K562 (cell line): ENCODE measurements around the gene CKLF. TPM values are rescaled to one million over a fixed set of nuclear protein-coding genes. Genes with fewer than 3 reads are reported as not detected.

Source experiments
- ATAC-seq: fragments of 200-7000 bp; cut with Tn5 transposase; 3 replicates; pipeline ENCODE4 v1.9.1; 2020; ENCODE audit warnings: moderate library complexity
- BruUV-seq: library from RNA; stranded (reverse); fragments of 400-500 nt; replicated peaks from 2 replicates; lab custom pipeline; 2021; lab: Mats Ljungman, UMichigan
- CTCF ChIA-PET: fragments of 300-600 bp; formaldehyde crosslinking; extraction: SDS; loops from one replicate; lab custom pipeline; 2021; ENCODE audit warnings: low intra/inter-chr PET ratio; lab: Yijun Ruan, JAX
- POLR2A ChIA-PET: fragments of 300-600, 350-650 bp; sonication (Branson Sonifier 250); formaldehyde crosslinking; extraction: SDS; loops from one replicate; lab custom pipeline; 2021; ENCODE audit warnings: antibody characterized with exemption, inconsistent platforms; lab: Yijun Ruan, JAX
- DNase-seq, 4 experiments: peaks; one replicate each; pipeline versions ENCODE4 v3.0.0 to v3.0.0-alpha.2; 2011 to 2018; ENCODE audit warnings: low spot score in 3 of 4, mixed read lengths in 3 of 4; ENCODE audit errors: extremely low read depth in 1 of 4
- FAIRE-seq: peaks from 2 replicates; lab custom pipeline; 2011; peaks lifted over from hg19 to GRCh38; lab: Jason Lieb, UNC
- H2AFZ ChIP-seq: 2 replicates; pipeline ENCODE4 v1.6.0; 2011; ENCODE audit warnings: low read depth, low read length, control low read depth, inconsistent platforms
- H3K27ac ChIP-seq: fragments of 200-600 bp; 3 replicates; pipeline ENCODE4 v1.8.0; 2011; ENCODE audit warnings: low read depth, mild to moderate bottlenecking, control low read depth, inconsistent platforms, low read length, moderate library complexity, mixed read lengths; ENCODE audit errors: extremely low read depth
- H3K27me3 ChIP-seq, 2 experiments: fragments of 300-600 bp in 1 of 2; 2 replicates in 1 of 2; 3 replicates in 1 of 2; pipeline versions ENCODE4 v1.6.0 to v1.8.0; 2011; ENCODE audit warnings: inconsistent platforms in 2 of 2, low read length in 2 of 2, mild to moderate bottlenecking in 1 of 2, mixed read lengths in 1 of 2, moderate library complexity in 1 of 2; ENCODE audit not compliant: control insufficient read depth in 2 of 2, insufficient read depth in 2 of 2
- H3K36me3 ChIP-seq: fragments of 300-600 bp; 3 replicates; pipeline ENCODE4 v1.8.0; 2011; ENCODE audit warnings: mild to moderate bottlenecking, low read length, inconsistent platforms; ENCODE audit not compliant: control insufficient read depth, insufficient read depth
- H3K4me1 ChIP-seq, 2 experiments: fragments of 200-600 bp in 1 of 2; replicated peaks in 1 of 2; 2 replicates in 1 of 2; 3 replicates in 1 of 2; pipeline versions ENCODE4 v1.5.1 to v1.8.0; 2011; ENCODE audit warnings: inconsistent platforms in 2 of 2, low read length in 2 of 2, mild to moderate bottlenecking in 1 of 2, mixed read lengths in 1 of 2, moderate library complexity in 1 of 2; ENCODE audit not compliant: control insufficient read depth in 2 of 2, insufficient read depth in 2 of 2
- H3K4me2 ChIP-seq: 2 replicates; pipeline ENCODE4 v1.6.1; 2011; ENCODE audit warnings: low read length, control low read depth, inconsistent platforms, mixed read lengths; ENCODE audit not compliant: insufficient read depth
- H3K4me3 ChIP-seq: fragments of 200-600 bp; sonication (generic), shearing (Covaris generic); 2 replicates; pipeline ENCODE4 v1.5.1; 2016; ENCODE audit warnings: control low read depth, inconsistent platforms
- H3K79me2 ChIP-seq: fragments of 200-600 bp; 3 replicates; pipeline ENCODE4 v1.8.0; 2011; ENCODE audit warnings: low read length, inconsistent platforms; ENCODE audit not compliant: control insufficient read depth, insufficient read depth
- H3K9ac ChIP-seq, 2 experiments: 2 replicates each; pipeline versions ENCODE4 v1.6.0 to v1.6.1; 2011; ENCODE audit warnings: low read depth in 2 of 2, low read length in 2 of 2, control low read depth in 1 of 2, inconsistent platforms in 1 of 2, mild to moderate bottlenecking in 1 of 2, mixed read lengths in 1 of 2; ENCODE audit not compliant: insufficient read depth in 1 of 2
- H3K9me1 ChIP-seq: one replicate; pipeline ENCODE4 v1.6.0; 2011; ENCODE audit warnings: inconsistent platforms, mild to moderate bottlenecking, low read length, moderate library complexity; ENCODE audit not compliant: control insufficient read depth, insufficient read depth
- H3K9me3 ChIP-seq: replicated peaks from 2 replicates; pipeline ENCODE4 v1.5.1; 2011; ENCODE audit warnings: low read depth, low read length, inconsistent platforms; ENCODE audit not compliant: control insufficient read depth, insufficient read depth
- H4K20me1 ChIP-seq: replicated peaks from 2 replicates; pipeline ENCODE4 v1.6.1; 2011; ENCODE audit warnings: low read length, inconsistent platforms, mixed read lengths; ENCODE audit not compliant: control insufficient read depth, insufficient read depth
- DMBX1 ChIP-seq: fragments of 250-450 bp; sonication (Bioruptor Pico); IDR thresholded peaks from 2 replicates; pipeline ENCODE4 v1.8.0; 2022; ENCODE audit warnings: inconsistent platforms, mild to moderate bottlenecking, moderate library complexity, borderline replicate concordance
- RAD21 ChIP-seq, 2 experiments: fragments of 250-450 bp in 1 of 2; fragments of 450-650 bp in 1 of 2; sonication (Bioruptor Pico) in 1 of 2; formaldehyde crosslinking in 1 of 2; IDR thresholded peaks in 1 of 2; conservative IDR thresholded peaks in 1 of 2; 2 replicates each; pipeline versions ENCODE4 v1.4.0 to v1.8.0; 2020 to 2022; ENCODE audit warnings: mild to moderate bottlenecking in 2 of 2, moderate library complexity in 1 of 2
- RUNX1 ChIP-seq: sonication (generic); IDR thresholded peaks from 2 replicates; pipeline ENCODE4 v1.6.1; 2016; ENCODE audit warnings: antibody characterized with exemption, low read depth
- SAP30 ChIP-seq: fragments of 200-600 bp; sonication (generic); IDR thresholded peaks from 2 replicates; pipeline ENCODE4 v1.6.1; 2012; ENCODE audit warnings: borderline replicate concordance, low read depth, mild to moderate bottlenecking, moderate library complexity, low read length, control low read depth, inconsistent platforms; ENCODE audit not compliant: insufficient read depth, poor library complexity, severe bottlenecking
- SMARCA4 ChIP-seq: fragments of 450-650 bp; IDR thresholded peaks from 2 replicates; pipeline ENCODE4 v1.6.1; 2016
- TBP ChIP-seq: optimal IDR thresholded peaks from 2 replicates; pipeline ENCODE3; 2011; ENCODE audit warnings: low read depth, low read length, improper control_type of control experiment
- TGIF2 ChIP-seq: sonication (generic); formaldehyde crosslinking; IDR thresholded peaks from 2 replicates; pipeline ENCODE4 v1.8.1; 2022; ENCODE audit warnings: mild to moderate bottlenecking, missing genetic modification reagents, moderate library complexity
- TRIM28 ChIP-seq: fragments of 450-650 bp; IDR thresholded peaks from 2 replicates; pipeline ENCODE4 v1.6.1; 2017
- UBTF ChIP-seq, 2 experiments: IDR thresholded peaks; 2 replicates each; pipeline ENCODE4 v1.6.1; 2012; ENCODE audit warnings: improper control_type of control experiment in 2 of 2, low read depth in 2 of 2, low read length in 2 of 2, borderline replicate concordance in 1 of 2
- ZBTB9 ChIP-seq: fragments of 450-650 bp; formaldehyde crosslinking; IDR thresholded peaks from 2 replicates; pipeline ENCODE4 v1.4.0; 2020; ENCODE audit warnings: mild to moderate bottlenecking, moderate library complexity
- ZNF121 ChIP-seq: sonication (generic); formaldehyde crosslinking; conservative IDR thresholded peaks from 2 replicates; pipeline ENCODE4 v1.8.0; 2022; ENCODE audit warnings: missing genetic modification reagents
- ZNF174 ChIP-seq: fragments of 250-450 bp; sonication (Bioruptor Pico); IDR thresholded peaks from 2 replicates; pipeline ENCODE4 v1.4.0; 2020; ENCODE audit warnings: mild to moderate bottlenecking
- ZNF384 ChIP-seq: IDR thresholded peaks from 2 replicates; pipeline ENCODE4 v1.6.1; 2012; ENCODE audit warnings: low read depth, low read length, improper control_type of control experiment
- ZNF584 ChIP-seq: fragments of 200-800 bp; sonication (Bioruptor generic); IDR thresholded peaks from 2 replicates; pipeline ENCODE4 v1.6.1; 2016; ENCODE audit warnings: low read depth, mild to moderate bottlenecking, missing genetic modification characterization, missing compliant biosample characterization
- WGBS: fragments of 100-300 bp; shearing (Covaris generic); methylation state at CpG from one replicate; pipeline ENCODE4 v1.1.6; 2016; ENCODE audit warnings: low coverage, mixed read lengths; ENCODE audit not compliant: insufficient coverage; ENCODE audit errors: missing lambda C conversion rate; 5-methylcytosine and 5-hydroxymethylcytosine counted together
- in situ Hi-C: fragments of 300-500 bp; cut with MboI; formaldehyde crosslinking; loops from 4 replicates; pipeline ENCODE4 v1.15.0; 2018; ENCODE audit warnings: inconsistent platforms, mixed read lengths
- intact Hi-C: fragments of 100-400 bp; cut with micrococcal nuclease; formaldehyde crosslinking; loops from 2 replicates; pipeline ENCODE4 v1.14.2; 2022
- polyA plus RNA-seq, 8 experiments: library from polyadenylated mRNA; depleted of rRNA in 4 of 8; stranded (reverse) in 5 of 8; unstranded in 3 of 8; fragments of >200 nt; fragmentation: Nextera tagmentation in 2 of 8; fragmentation: Illumina TruSeq in 1 of 8; extraction: Ambion mirVana in 2 of 8; extraction: Trizol in 1 of 8; gene quantifications; 2 replicates each; pipeline versions ENCODE4 v1.2.1 to v1.2.3, GENCODE V29; 2011 to 2014; ENCODE audit warnings: inconsistent platforms in 1 of 8, missing spikeins in 1 of 8
- total RNA-seq, 7 experiments: library from RNA; depleted of rRNA in 6 of 7; stranded (reverse); fragments of >200 nt in 6 of 7; fragmentation: Illumina TruSeq in 2 of 7; extraction: Trizol in 2 of 7; gene quantifications; 2 replicates each; pipeline versions ENCODE4 v1.2.1 to v1.2.3, GENCODE V29; 2011 to 2021; ENCODE audit warnings: low replicate concordance in 1 of 7

Gene CKLF
- total and polyA plus RNA-seq, 9 of the 15 experiments (the other 6 are each of a cell fraction or from before 2014, with no cell fraction given): 84.8 to 322 (median 118) TPM

- CTCF ChIA-PET: no interaction called here
- no peaks in the 10 kb centered on the region for H3K9me3 ChIP-seq
- TF ChIP-seq ZNF384: no peak
- TF ChIP-seq RUNX1: no peak
- TF ChIP-seq TRIM28: no peak
- no peak for TF ChIP-seq ZBTB9 (CRISPR knock-in tag)
- TF ChIP-seq UBTF (IDR thresholded peaks at IDR 0.05; ENCODE audit: borderline replicate concordance in 1 of 2, low read depth in 2 of 2, low read length in 2 of 2): no peak
- TF ChIP-seq ZNF121 (CRISPR knock-in tag): no peak
- TF ChIP-seq ZNF174 (CRISPR knock-in tag): no peak
- no peak for TF ChIP-seq RAD21 (CRISPR knock-in tag; conservative IDR thresholded peaks at IDR 0.05 in 1 of 2, IDR thresholded peaks at IDR 0.05 in 1 of 2)
- no peak for TF ChIP-seq SAP30
- no peak for TF ChIP-seq ZNF584 (CRISPR knock-in tag)
- no peak for TF ChIP-seq TGIF2 (CRISPR knock-in tag)
- TF ChIP-seq TBP: no peak
- TF ChIP-seq SMARCA4: no peak
- TF ChIP-seq DMBX1: no peak
- TF ChIP-seq, all 486 proteins: peak for 0
- H2AFZ ChIP-seq: no peak overlapping the region
- H3K9me1 ChIP-seq: no peaks in the 10 kb centered on the region
- intact Hi-C loops: no loop called here
- no peak for FAIRE-seq
- in situ Hi-C loops: no loop called here
- no peak for DNase-seq
- no peaks in the 10 kb centered on the region for H4K20me1 ChIP-seq
- H3K79me2 ChIP-seq: no peaks in the 10 kb centered on the region
- no peak overlapping the region for H3K27ac ChIP-seq
- BruUV-seq: no TSS peak
- ATAC-seq: no peak
- H3K4me2 ChIP-seq: no peak overlapping the region
- H3K36me3 ChIP-seq: peaks cover 2% of the 10 kb centered on the region; the same call in 1 of the 3 replicates
- POLR2A ChIA-PET: interaction anchor here (0.5 to 2.2 kb wide), 3 partner anchors 11 to 34 kb away, joined by 3 to 7 read pairs (median 3); no protein-coding TSS in a partner anchor
- H3K4me3 ChIP-seq: no peak overlapping the region
- H3K4me1 ChIP-seq: peaks cover 19 to 40% of the 10 kb centered on the region in 2 experiments
- H3K9ac ChIP-seq: no peak overlapping the region
- WGBS: 78% methylated on average over 11 of the region's 11 CpGs
- no peaks in the 10 kb centered on the region for H3K27me3 ChIP-seq
These were observed 29.4 kb upstream of the CKLF start for GRCh38 chr16:66522816-66523590.
